ENCODE measurements around the gene SYNDIG1. TPM values are rescaled to one million over a fixed set of nuclear protein-coding genes. Genes with fewer than 3 reads are reported as not detected.

Gene SYNDIG1
- total RNA-seq, 2 experiments from 2014 or later, result not detected

DNA sequence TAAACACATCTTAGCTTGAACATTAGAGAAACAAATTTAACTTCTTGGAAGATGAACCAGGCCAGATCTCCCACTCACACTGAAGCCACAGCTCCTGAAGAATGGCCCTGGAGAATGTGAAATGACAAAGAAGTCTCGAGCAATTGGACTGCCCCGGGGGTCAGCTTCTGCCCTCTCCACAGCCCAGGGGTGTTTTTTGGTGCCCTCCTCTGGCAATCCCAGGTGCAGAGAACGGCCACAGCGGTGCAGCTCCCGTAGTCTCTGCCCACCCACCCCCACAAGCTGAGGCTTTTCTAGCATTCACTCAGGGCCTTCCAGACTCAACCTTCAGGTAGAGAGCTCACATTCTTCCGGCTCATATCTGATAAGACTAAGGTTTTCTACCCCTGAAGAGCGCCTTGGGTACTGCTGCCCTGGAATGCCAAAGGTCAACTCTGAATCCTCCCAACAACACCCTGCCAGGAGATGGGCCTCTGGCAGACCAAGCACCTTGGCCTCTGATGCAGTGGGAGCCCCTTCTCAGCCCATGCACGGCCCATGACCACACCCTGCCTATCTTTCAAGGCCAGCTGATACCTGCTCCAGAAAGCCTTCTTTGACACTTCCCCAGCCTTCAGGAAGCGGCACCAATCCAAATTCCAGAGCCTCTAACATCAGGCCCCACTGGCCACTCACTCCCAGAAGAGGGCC lies 208.3 kb downstream of the SYNDIG1 start:
- no peaks in the 10 kb centered on the region for H3K4me1 ChIP-seq (ENCODE audit: insufficient read depth, low read length)
- TF ChIP-seq, protein P1, sequence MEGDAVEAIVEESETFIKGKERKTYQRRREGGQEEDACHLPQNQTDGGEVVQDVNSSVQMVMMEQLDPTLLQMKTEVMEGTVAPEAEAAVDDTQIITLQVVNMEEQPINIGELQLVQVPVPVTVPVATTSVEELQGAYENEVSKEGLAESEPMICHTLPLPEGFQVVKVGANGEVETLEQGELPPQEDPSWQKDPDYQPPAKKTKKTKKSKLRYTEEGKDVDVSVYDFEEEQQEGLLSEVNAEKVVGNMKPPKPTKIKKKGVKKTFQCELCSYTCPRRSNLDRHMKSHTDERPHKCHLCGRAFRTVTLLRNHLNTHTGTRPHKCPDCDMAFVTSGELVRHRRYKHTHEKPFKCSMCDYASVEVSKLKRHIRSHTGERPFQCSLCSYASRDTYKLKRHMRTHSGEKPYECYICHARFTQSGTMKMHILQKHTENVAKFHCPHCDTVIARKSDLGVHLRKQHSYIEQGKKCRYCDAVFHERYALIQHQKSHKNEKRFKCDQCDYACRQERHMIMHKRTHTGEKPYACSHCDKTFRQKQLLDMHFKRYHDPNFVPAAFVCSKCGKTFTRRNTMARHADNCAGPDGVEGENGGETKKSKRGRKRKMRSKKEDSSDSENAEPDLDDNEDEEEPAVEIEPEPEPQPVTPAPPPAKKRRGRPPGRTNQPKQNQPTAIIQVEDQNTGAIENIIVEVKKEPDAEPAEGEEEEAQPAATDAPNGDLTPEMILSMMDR (IDR thresholded peaks at IDR 0.05), result no peak
- ChIA-PET CTCF (no interaction called here), POLR2A (no interaction called here)
- H3K27me3 ChIP-seq (ENCODE audit: control insufficient read depth in 1 of 2, insufficient read depth in 2 of 2, low read length in 2 of 2), result no peaks in the 10 kb centered on the region
- no peaks in the 10 kb centered on the region for H3K36me3 Mint-ChIP-seq (ENCODE audit: low read depth)
- H3K4me3 Mint-ChIP-seq, result no peak overlapping the region
- intact Hi-C loops (cut with DNase I, micrococcal nuclease), result no loop called here
- DNase-seq, result peak in 1 of 14 experiments; percentile 19
- no peaks in the 10 kb centered on the region for H3K9me3 Mint-ChIP-seq
- H3K27ac ChIP-seq (ENCODE audit: low read depth in 1 of 2, low read length in 2 of 2), result no peak overlapping the region
- H3K4me3 ChIP-seq (ENCODE audit: low read length), result no peak overlapping the region
- no peak overlapping the region for H3K27ac Mint-ChIP-seq
- ATAC-seq (ENCODE audit: poor library complexity), result no peak
- no peaks in the 10 kb centered on the region for H3K4me1 Mint-ChIP-seq (ENCODE audit: low read depth)
- H3K36me3 ChIP-seq (ENCODE audit: insufficient read depth, low read length), result no peaks in the 10 kb centered on the region
- no peaks in the 10 kb centered on the region for H3K27me3 Mint-ChIP-seq
- H3K9me3 ChIP-seq (ENCODE audit: control insufficient read depth in 1 of 2, insufficient read depth in 1 of 2, low read length in 2 of 2), result no peaks in the 10 kb centered on the region

DNA sequence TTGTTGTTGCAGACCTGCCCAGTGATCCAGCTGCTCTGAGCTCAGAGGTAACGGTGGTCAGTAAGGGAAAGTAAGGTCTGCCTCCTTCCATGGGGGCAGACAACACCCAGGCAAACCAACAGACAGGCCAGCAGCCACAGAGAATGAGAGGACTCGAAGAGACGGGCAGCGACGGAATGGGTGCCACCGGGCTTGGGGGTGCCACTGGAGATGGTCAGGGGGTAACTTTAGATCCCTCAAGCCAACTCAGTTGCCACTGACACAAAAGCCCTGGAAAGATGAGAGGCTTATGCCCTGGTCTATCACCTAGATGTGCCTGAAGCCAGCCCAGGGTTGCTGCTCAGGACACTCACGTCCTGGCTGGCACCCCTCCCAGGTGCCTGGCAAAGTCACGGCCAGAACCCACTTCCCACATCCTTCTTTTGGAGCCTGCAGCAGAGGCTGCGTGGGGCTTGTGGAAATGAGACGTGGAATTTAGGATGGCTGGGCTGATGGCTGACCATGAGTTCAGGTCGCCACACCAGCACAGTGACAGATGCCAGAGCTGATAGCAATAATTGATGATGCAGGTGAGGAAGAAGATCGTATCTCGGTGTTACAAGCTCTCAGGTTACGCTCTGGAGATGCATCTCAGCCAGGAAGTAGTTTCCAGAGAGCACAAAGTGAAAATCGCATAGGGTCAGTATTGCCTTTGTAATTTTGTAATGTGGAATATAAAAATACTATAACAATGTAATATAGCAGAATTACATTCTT lies 209.1 kb downstream of the SYNDIG1 start:
- ATAC-seq (ENCODE audit: poor library complexity) (no peak), DNase-seq (peak in 1 of 14 experiments; percentile 14)
- no peaks in the 10 kb centered on the region for H3K27me3 ChIP-seq (ENCODE audit: control insufficient read depth in 1 of 2, insufficient read depth in 2 of 2, low read length in 2 of 2)
- H3K27ac Mint-ChIP-seq, result no peak overlapping the region
- TF ChIP-seq, protein P1 (IDR thresholded peaks at IDR 0.05), result no peak
- no peak overlapping the region for H3K4me3 Mint-ChIP-seq
- no peaks in the 10 kb centered on the region for H3K36me3 ChIP-seq (ENCODE audit: insufficient read depth, low read length)
- no peaks in the 10 kb centered on the region for H3K9me3 Mint-ChIP-seq
- no peak overlapping the region for H3K27ac ChIP-seq (ENCODE audit: low read depth in 1 of 2, low read length in 2 of 2)
- H3K9me3 ChIP-seq (ENCODE audit: control insufficient read depth in 1 of 2, insufficient read depth in 1 of 2, low read length in 2 of 2), result no peaks in the 10 kb centered on the region
- no peaks in the 10 kb centered on the region for H3K36me3 Mint-ChIP-seq (ENCODE audit: low read depth)
- no peak overlapping the region for H3K4me3 ChIP-seq (ENCODE audit: low read length)
- H3K27me3 Mint-ChIP-seq, result no peaks in the 10 kb centered on the region
- no peaks in the 10 kb centered on the region for H3K4me1 Mint-ChIP-seq (ENCODE audit: low read depth)
- ChIA-PET POLR2A (no interaction called here), CTCF (no interaction called here)
- intact Hi-C loops (cut with DNase I, micrococcal nuclease), result no loop called here
- no peaks in the 10 kb centered on the region for H3K4me1 ChIP-seq (ENCODE audit: insufficient read depth, low read length)

DNA sequence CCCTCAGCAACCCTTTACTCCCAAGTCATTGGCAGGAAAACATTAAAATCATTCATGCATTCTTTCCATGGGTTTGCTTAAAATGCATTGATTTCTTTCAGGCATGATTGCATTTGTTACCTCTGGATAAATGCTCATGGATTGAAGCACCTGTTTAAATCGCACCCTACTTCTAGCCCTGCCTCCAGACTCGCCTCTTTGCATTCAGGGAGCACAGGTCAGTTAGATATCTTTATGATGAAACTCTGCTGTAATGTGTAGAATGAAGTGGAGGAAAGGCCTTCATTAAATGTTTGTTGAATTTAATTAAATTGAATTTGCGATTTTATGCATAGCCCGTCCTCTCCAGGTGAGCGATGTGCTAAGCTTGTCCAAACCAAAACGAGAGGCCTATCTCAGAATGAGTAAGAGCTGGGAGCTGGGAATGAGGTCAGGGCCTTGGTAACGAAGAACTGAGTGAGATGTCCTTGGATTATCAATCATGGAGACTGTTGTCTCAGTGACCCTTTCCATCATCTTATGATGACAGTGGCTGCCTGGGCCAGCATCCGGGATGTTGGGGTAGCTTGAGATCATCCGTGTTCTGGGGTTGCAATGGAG lies 210.1 kb downstream of the SYNDIG1 start:
- POLR2A ChIA-PET, result no interaction called here
- Histone ChIP-seq H3K4me1 (ENCODE audit: insufficient read depth, low read length) (no peaks in the 10 kb centered on the region), H3K27ac (ENCODE audit: low read depth in 1 of 2, low read length in 2 of 2) (no peak overlapping the region), H3K36me3 (ENCODE audit: insufficient read depth, low read length) (no peaks in the 10 kb centered on the region), H3K4me3 (ENCODE audit: low read length) (no peak overlapping the region), H3K9me3 (ENCODE audit: control insufficient read depth in 1 of 2, insufficient read depth in 1 of 2, low read length in 2 of 2) (no peaks in the 10 kb centered on the region), H3K27me3 (ENCODE audit: control insufficient read depth in 1 of 2, insufficient read depth in 2 of 2, low read length in 2 of 2) (no peaks in the 10 kb centered on the region)
- no peaks in the 10 kb centered on the region for H3K27me3 Mint-ChIP-seq
- no peaks in the 10 kb centered on the region for H3K9me3 Mint-ChIP-seq
- H3K27ac Mint-ChIP-seq, result no peak overlapping the region
- no peak overlapping the region for H3K4me3 Mint-ChIP-seq
- no peaks in the 10 kb centered on the region for H3K4me1 Mint-ChIP-seq (ENCODE audit: low read depth)
- ATAC-seq (ENCODE audit: poor library complexity) (no peak), DNase-seq (no peak)
- intact Hi-C loops (cut with DNase I, micrococcal nuclease), result loop anchor here in 1 of 2 experiments (10.0 kb wide), 1 partner anchor 55 kb away; no protein-coding TSS in a partner anchor
- CTCF ChIA-PET, result no interaction called here
- TF ChIP-seq, protein P1 (IDR thresholded peaks at IDR 0.05), result no peak
- H3K36me3 Mint-ChIP-seq (ENCODE audit: low read depth), result no peaks in the 10 kb centered on the region
